Dendritic cell treated with granulocyte-macrophage colony-stimulating factor and Interleukin-4, amounts not matched to agents 40 ng/mL and 50 ng/mL, for 4 days (primary cell): ENCODE measurements around the gene UBN1.

ENCODE experiments used
- H3K27ac Mint-ChIP-seq: one replicate; pipeline ENCODE4 v1.8.0; 2022; ENCODE audit warnings: mild to moderate bottlenecking, mixed read lengths
- H3K27me3 Mint-ChIP-seq: one replicate; pipeline ENCODE4 v1.8.0; 2022; ENCODE audit warnings: mild to moderate bottlenecking, mixed read lengths
- H3K36me3 Mint-ChIP-seq: one replicate; pipeline ENCODE4 v1.8.0; 2022; ENCODE audit warnings: low read depth, mixed read lengths
- H3K4me1 Mint-ChIP-seq: one replicate; pipeline ENCODE4 v1.8.0; 2022; ENCODE audit warnings: low read depth, mixed read lengths
- H3K4me3 Mint-ChIP-seq: one replicate; pipeline ENCODE4 v1.8.0; 2022; ENCODE audit warnings: mild to moderate bottlenecking, moderate library complexity, mixed read lengths
- H3K9me3 Mint-ChIP-seq: one replicate; pipeline ENCODE4 v1.8.0; 2022; ENCODE audit warnings: mixed read lengths
- intact Hi-C: fragments of 100-400 bp; cut with micrococcal nuclease; formaldehyde crosslinking; loops from one replicate; pipeline ENCODE4 v1.15.0; 2022

The UBN1 gene

GRCh38 chr16:4874666-4875065 lies 27.4 kb downstream of the UBN1 start:
- no peak overlapping the region for H3K4me3 Mint-ChIP-seq
- intact Hi-C loops = no loop called here

GRCh38 chr16:4876646-4877379 lies 29.5 kb downstream of the UBN1 start:
- Mint-ChIP-seq H3K36me3 (peaks cover 100% of the 10 kb centered on the region), H3K27me3 (no peaks in the 10 kb centered on the region), H3K4me1 (no peaks in the 10 kb centered on the region), H3K27ac (no peak overlapping the region), H3K4me3 (no peak overlapping the region), H3K9me3 (no peaks in the 10 kb centered on the region)
- intact Hi-C loops = no loop called here

More at GRCh38 chr16:4874666-4875065, 27.4 kb downstream of the UBN1 start:
- no peak overlapping the region for H3K27ac Mint-ChIP-seq
- H3K9me3 Mint-ChIP-seq = no peaks in the 10 kb centered on the region
- H3K4me1 Mint-ChIP-seq = no peaks in the 10 kb centered on the region
- H3K27me3 Mint-ChIP-seq = no peaks in the 10 kb centered on the region
- H3K36me3 Mint-ChIP-seq = peaks cover 100% of the 10 kb centered on the region

- intact Hi-C loops = no loop called here
- peaks cover 100% of the 10 kb centered on the region for H3K36me3 Mint-ChIP-seq
- H3K27me3 Mint-ChIP-seq = no peaks in the 10 kb centered on the region
- no peak overlapping the region for H3K4me3 Mint-ChIP-seq
- H3K27ac Mint-ChIP-seq = no peak overlapping the region
- no peaks in the 10 kb centered on the region for H3K9me3 Mint-ChIP-seq
- H3K4me1 Mint-ChIP-seq = no peaks in the 10 kb centered on the region
Measured at GRCh38 chr16:4877380-4877685, 30.1 kb downstream of the UBN1 start.

- H3K27me3 Mint-ChIP-seq = no peaks in the 10 kb centered on the region
- H3K4me3 Mint-ChIP-seq = no peak overlapping the region
- no peaks in the 10 kb centered on the region for H3K4me1 Mint-ChIP-seq
- no peak overlapping the region for H3K27ac Mint-ChIP-seq
- peaks cover 100% of the 10 kb centered on the region for H3K36me3 Mint-ChIP-seq
- no peaks in the 10 kb centered on the region for H3K9me3 Mint-ChIP-seq
- intact Hi-C loops = no loop called here
Measured at GRCh38 chr16:4879049-4879448, 31.8 kb downstream of the UBN1 start.

- intact Hi-C loops = no loop called here
- no peaks in the 10 kb centered on the region for H3K9me3 Mint-ChIP-seq
- no peak overlapping the region for H3K4me3 Mint-ChIP-seq
- no peaks in the 10 kb centered on the region for H3K4me1 Mint-ChIP-seq
- H3K27me3 Mint-ChIP-seq = no peaks in the 10 kb centered on the region
- H3K27ac Mint-ChIP-seq = no peak overlapping the region
- H3K36me3 Mint-ChIP-seq = peaks cover 100% of the 10 kb centered on the region
Measured at GRCh38 chr16:4880006-4880580, 32.8 kb downstream of the UBN1 start.

GRCh38 chr16:4882000-4882632 lies 34.8 kb downstream of the UBN1 start:
- H3K9me3 Mint-ChIP-seq = no peaks in the 10 kb centered on the region
- H3K36me3 Mint-ChIP-seq = peaks cover 100% of the 10 kb centered on the region
- H3K4me1 Mint-ChIP-seq = no peaks in the 10 kb centered on the region
- H3K4me3 Mint-ChIP-seq = no peak overlapping the region
- H3K27me3 Mint-ChIP-seq = no peaks in the 10 kb centered on the region
- H3K27ac Mint-ChIP-seq = no peak overlapping the region
- intact Hi-C loops = no loop called here

- Mint-ChIP-seq H3K27me3 (no peaks in the 10 kb centered on the region), H3K4me1 (no peaks in the 10 kb centered on the region), H3K27ac (no peak overlapping the region), H3K9me3 (no peaks in the 10 kb centered on the region), H3K36me3 (peaks cover 100% of the 10 kb centered on the region), H3K4me3 (no peak overlapping the region)
- intact Hi-C loops = no loop called here
Measured at GRCh38 chr16:4882633-4883285, 35.5 kb downstream of the UBN1 start.

GRCh38 chr16:4883501-4883900 lies 36.2 kb downstream of the UBN1 start:
- Mint-ChIP-seq H3K36me3 (peaks cover 100% of the 10 kb centered on the region), H3K9me3 (no peaks in the 10 kb centered on the region), H3K4me3 (no peak overlapping the region), H3K27ac (no peak overlapping the region), H3K4me1 (no peaks in the 10 kb centered on the region), H3K27me3 (no peaks in the 10 kb centered on the region)
- intact Hi-C loops = no loop called here

GRCh38 chr16:4884209-4884608 lies 36.9 kb downstream of the UBN1 start:
- H3K27ac Mint-ChIP-seq = no peak overlapping the region
- peaks cover 97% of the 10 kb centered on the region for H3K36me3 Mint-ChIP-seq
- H3K9me3 Mint-ChIP-seq = no peaks in the 10 kb centered on the region
- intact Hi-C loops = no loop called here
- H3K4me3 Mint-ChIP-seq = no peak overlapping the region
- H3K27me3 Mint-ChIP-seq = no peaks in the 10 kb centered on the region
- no peaks in the 10 kb centered on the region for H3K4me1 Mint-ChIP-seq

GRCh38 chr16:4884972-4885874 lies 37.9 kb downstream of the UBN1 start:
- Mint-ChIP-seq H3K27ac (no peak overlapping the region), H3K9me3 (no peaks in the 10 kb centered on the region), H3K27me3 (no peaks in the 10 kb centered on the region), H3K4me3 (no peak overlapping the region), H3K4me1 (no peaks in the 10 kb centered on the region), H3K36me3 (peaks cover 93% of the 10 kb centered on the region)
- intact Hi-C loops = no loop called here

- Mint-ChIP-seq H3K27me3 (no peaks in the 10 kb centered on the region), H3K36me3 (peaks cover 90% of the 10 kb centered on the region), H3K4me1 (no peaks in the 10 kb centered on the region), H3K27ac (no peak overlapping the region), H3K9me3 (no peaks in the 10 kb centered on the region), H3K4me3 (no peak overlapping the region)
- intact Hi-C loops = no loop called here
Measured at GRCh38 chr16:4886151-4886550, 38.9 kb downstream of the UBN1 start.

GRCh38 chr16:4888428-4889135 lies 41.3 kb downstream of the UBN1 start:
- no peaks in the 10 kb centered on the region for H3K9me3 Mint-ChIP-seq
- no peak overlapping the region for H3K27ac Mint-ChIP-seq
- no peak overlapping the region for H3K4me3 Mint-ChIP-seq
- H3K36me3 Mint-ChIP-seq = peaks cover 66% of the 10 kb centered on the region
- no peaks in the 10 kb centered on the region for H3K27me3 Mint-ChIP-seq
- intact Hi-C loops = no loop called here
- peaks cover 9% of the 10 kb centered on the region for H3K4me1 Mint-ChIP-seq

GRCh38 chr16:4890026-4890425 lies 42.7 kb downstream of the UBN1 start:
- H3K9me3 Mint-ChIP-seq = no peaks in the 10 kb centered on the region
- peaks cover 51% of the 10 kb centered on the region for H3K36me3 Mint-ChIP-seq
- H3K4me3 Mint-ChIP-seq = no peak overlapping the region
- H3K4me1 Mint-ChIP-seq = peaks cover 9% of the 10 kb centered on the region
- H3K27ac Mint-ChIP-seq = no peak overlapping the region
- intact Hi-C loops = no loop called here
- no peaks in the 10 kb centered on the region for H3K27me3 Mint-ChIP-seq
